Sigmoid colon (tissue), 3 donors: Measurements from ENCODE around the gene ENDOV.

Experiments used
- CTCF ChIP-seq, 4 experiments: fragments of 450-650 bp in 3 of 4; fragments of 200-600 bp in 1 of 4; IDR thresholded peaks; one replicate each; pipeline ENCODE4 v1.5.1; 2016 to 2019; ENCODE audit warnings: antibody characterized with exemption in 4 of 4, mild to moderate bottlenecking in 3 of 4, moderate library complexity in 2 of 4
- POLR2A ChIP-seq, 2 donors: fragments of 450-650 bp; IDR thresholded peaks; one replicate each; pipeline ENCODE4 v1.6.1; 2016; ENCODE audit warnings: antibody characterized with exemption in 2 of 2, mild to moderate bottlenecking in 2 of 2, moderate library complexity in 2 of 2

GRCh38 chr17:80482058-80482318 is 67.0 kb downstream of the ENDOV start:
- TF ChIP-seq CTCF (IDR thresholded peaks at IDR 0.05) (no peak), POLR2A (IDR thresholded peaks at IDR 0.05) (no peak)
